PFSK-1 (cell line): ENCODE measurements around the gene FYB2.

Experiments used
- FOXP2 ChIP-seq: optimal IDR thresholded peaks from 2 replicates; pipeline ENCODE3; 2011; ENCODE audit warnings: borderline replicate concordance, control low read depth, inconsistent platforms; ENCODE audit not compliant: insufficient read depth; ENCODE audit errors: extremely low read length, extremely low read depth
- POLR2AphosphoS5 ChIP-seq: IDR thresholded peaks from 2 replicates; pipeline ENCODE4 v1.6.1; 2012; ENCODE audit warnings: low read depth, mild to moderate bottlenecking, control low read depth, low read length, moderate library complexity
- SIN3A ChIP-seq: IDR thresholded peaks from 2 replicates; pipeline ENCODE4 v1.6.1; 2012; ENCODE audit warnings: mild to moderate bottlenecking, low read length, moderate library complexity, borderline replicate concordance; ENCODE audit not compliant: insufficient read depth
- TAF1 ChIP-seq: IDR thresholded peaks from 2 replicates; pipeline ENCODE4 v1.6.1; 2012; ENCODE audit warnings: low read length, control low read depth, borderline replicate concordance; ENCODE audit not compliant: insufficient read depth
- TF ChIP-seq, protein P1 (sequence below), 2 experiments: IDR thresholded peaks; 2 replicates each; pipeline versions ENCODE4 v1.6.1 to v1.8.0; 2011 to 2012; ENCODE audit warnings: low read depth in 2 of 2, low read length in 2 of 2, control low read depth in 1 of 2, inconsistent platforms in 1 of 2, mild to moderate bottlenecking in 1 of 2, moderate library complexity in 1 of 2; ENCODE audit not compliant: insufficient read depth in 1 of 2

DNA sequence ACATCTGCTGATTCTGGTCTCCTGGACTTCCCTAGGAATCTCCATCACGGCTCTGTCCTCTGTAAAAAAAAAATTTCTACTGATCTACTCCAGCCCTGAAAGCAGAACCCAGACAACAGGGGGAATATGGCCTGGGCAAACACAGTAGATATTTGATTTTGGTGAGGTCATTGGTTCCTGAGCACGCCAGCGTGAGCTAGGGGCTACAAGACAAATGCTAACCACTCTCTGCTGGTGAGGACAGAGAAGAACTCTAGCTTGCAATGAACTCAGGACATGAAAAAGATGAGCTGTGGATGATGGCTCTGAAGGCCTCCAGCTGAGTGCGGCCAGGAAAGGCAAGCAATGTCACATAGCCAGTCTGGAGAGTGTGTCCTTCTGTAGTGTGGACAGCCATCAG is 17.2 kb upstream of the FYB2 start:
- TF ChIP-seq POLR2AphosphoS5 (no peak), TAF1 (no peak), SIN3A (no peak), FOXP2 (no peak)
- TF ChIP-seq, protein P1, sequence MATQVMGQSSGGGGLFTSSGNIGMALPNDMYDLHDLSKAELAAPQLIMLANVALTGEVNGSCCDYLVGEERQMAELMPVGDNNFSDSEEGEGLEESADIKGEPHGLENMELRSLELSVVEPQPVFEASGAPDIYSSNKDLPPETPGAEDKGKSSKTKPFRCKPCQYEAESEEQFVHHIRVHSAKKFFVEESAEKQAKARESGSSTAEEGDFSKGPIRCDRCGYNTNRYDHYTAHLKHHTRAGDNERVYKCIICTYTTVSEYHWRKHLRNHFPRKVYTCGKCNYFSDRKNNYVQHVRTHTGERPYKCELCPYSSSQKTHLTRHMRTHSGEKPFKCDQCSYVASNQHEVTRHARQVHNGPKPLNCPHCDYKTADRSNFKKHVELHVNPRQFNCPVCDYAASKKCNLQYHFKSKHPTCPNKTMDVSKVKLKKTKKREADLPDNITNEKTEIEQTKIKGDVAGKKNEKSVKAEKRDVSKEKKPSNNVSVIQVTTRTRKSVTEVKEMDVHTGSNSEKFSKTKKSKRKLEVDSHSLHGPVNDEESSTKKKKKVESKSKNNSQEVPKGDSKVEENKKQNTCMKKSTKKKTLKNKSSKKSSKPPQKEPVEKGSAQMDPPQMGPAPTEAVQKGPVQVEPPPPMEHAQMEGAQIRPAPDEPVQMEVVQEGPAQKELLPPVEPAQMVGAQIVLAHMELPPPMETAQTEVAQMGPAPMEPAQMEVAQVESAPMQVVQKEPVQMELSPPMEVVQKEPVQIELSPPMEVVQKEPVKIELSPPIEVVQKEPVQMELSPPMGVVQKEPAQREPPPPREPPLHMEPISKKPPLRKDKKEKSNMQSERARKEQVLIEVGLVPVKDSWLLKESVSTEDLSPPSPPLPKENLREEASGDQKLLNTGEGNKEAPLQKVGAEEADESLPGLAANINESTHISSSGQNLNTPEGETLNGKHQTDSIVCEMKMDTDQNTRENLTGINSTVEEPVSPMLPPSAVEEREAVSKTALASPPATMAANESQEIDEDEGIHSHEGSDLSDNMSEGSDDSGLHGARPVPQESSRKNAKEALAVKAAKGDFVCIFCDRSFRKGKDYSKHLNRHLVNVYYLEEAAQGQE (IDR thresholded peaks at IDR 0.05; ENCODE audit: insufficient read depth in 1 of 2, low read depth in 2 of 2, low read length in 2 of 2): no peak
